Measurements from ENCODE around the gene GATAD2B. TPM values are rescaled to one million over a fixed set of nuclear protein-coding genes. Genes with fewer than 3 reads are reported as not detected.

Gene GATAD2B
- polyA plus RNA-seq, 2 of the 4 experiments (the other 2 are of a cell fraction), result 4.9 to 8.2 TPM

DNA sequence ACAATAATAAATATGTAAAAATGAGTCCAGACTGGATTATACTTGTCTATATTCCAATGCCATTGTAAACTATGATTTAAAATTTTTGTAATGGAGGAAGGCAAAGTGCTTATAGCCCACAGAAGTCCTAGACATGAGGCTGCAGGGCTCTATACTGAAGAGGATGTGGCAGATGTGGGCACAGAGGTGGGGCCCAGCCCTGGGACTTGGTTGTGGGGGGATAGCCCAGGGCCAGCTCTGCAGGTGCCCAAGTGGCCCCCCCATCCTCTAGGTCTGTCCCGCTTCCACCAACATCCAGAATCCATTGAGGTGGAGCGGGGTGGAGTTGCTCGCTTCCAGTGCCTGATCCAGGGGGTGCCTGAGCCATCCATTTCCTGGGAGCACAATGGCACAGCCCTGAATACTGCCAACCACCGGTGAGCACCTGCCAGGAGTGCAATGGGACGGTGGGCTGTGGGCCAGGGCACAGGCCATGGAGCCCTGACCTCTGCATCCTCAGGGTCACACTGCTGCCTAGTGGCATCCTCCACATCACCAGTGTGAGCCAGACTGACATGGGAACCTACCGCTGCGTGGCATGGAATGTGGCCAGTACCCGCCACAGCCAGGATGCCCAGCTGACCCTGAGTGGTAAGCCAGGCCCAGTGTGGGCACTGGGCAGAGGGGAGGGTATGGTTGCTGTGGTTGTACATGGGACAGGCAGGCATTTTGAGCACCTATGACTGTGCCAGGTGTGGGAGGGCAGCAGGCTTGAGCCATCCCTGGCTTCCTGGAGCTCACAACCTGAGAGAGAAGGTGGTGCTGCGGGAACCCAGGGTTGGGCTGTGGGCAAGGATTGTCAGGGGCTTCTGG, 126.6 kb downstream of the GATAD2B start:
- no peak overlapping the region for H3K4me2 ChIP-seq
- ChIA-PET POLR2A (interaction anchor here (1.3 to 2.2 kb wide), 2 partner anchors 194 kb away, joined by 7 to 8 read pairs; partner anchors contain the start of gene RPS27), CTCF (interaction anchor here (0.6 to 6.7 kb wide), 36 partner anchors 10 to 237 kb away, joined by 3 to 51 read pairs (median 4); partner anchors contain the start of genes CREB3L4, CRTC2, DENND4B and JTB)
- H3K9me3 ChIP-seq, result no peaks in the 10 kb centered on the region
- no peak for DNase-seq (ENCODE audit: low read depth in 1 of 2, low spot score in 1 of 2)
- TF ChIP-seq SREBF2 (IDR thresholded peaks at IDR 0.05), result no peak
- no peak for TF ChIP-seq ZC3H11A (IDR thresholded peaks at IDR 0.05)
- TF ChIP-seq HOXB5 (CRISPR knock-in tag; IDR thresholded peaks at IDR 0.05), result no peak
- TF ChIP-seq NR3C1 (IDR thresholded peaks at IDR 0.05), result no peak
- TF ChIP-seq HDAC2 (IDR thresholded peaks at IDR 0.05), result no peak
- no peak for TF ChIP-seq HEYL (CRISPR knock-in tag; IDR thresholded peaks at IDR 0.05)
- no peak for TF ChIP-seq ZSCAN20 (CRISPR knock-in tag; IDR thresholded peaks at IDR 0.05)
- TF ChIP-seq, protein P1, sequence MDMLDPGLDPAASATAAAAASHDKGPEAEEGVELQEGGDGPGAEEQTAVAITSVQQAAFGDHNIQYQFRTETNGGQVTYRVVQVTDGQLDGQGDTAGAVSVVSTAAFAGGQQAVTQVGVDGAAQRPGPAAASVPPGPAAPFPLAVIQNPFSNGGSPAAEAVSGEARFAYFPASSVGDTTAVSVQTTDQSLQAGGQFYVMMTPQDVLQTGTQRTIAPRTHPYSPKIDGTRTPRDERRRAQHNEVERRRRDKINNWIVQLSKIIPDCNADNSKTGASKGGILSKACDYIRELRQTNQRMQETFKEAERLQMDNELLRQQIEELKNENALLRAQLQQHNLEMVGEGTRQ (IDR thresholded peaks at IDR 0.05), result no peak
- TF ChIP-seq PBX3 (IDR thresholded peaks at IDR 0.05), result no peak
- TF ChIP-seq HOXB13 (CRISPR knock-in tag; IDR thresholded peaks at IDR 0.05; ENCODE audit: low read depth), result no peak
- no peaks in the 10 kb centered on the region for H3K4me1 ChIP-seq
- no peak overlapping the region for H3K27ac ChIP-seq
- no peak overlapping the region for H3K4me3 ChIP-seq
- FAIRE-seq, result no peak
- no peak for ATAC-seq
- 70% methylated on average over 9 of the region's 9 CpGs for WGBS (ENCODE audit: missing lambda C conversion rate)

DNA sequence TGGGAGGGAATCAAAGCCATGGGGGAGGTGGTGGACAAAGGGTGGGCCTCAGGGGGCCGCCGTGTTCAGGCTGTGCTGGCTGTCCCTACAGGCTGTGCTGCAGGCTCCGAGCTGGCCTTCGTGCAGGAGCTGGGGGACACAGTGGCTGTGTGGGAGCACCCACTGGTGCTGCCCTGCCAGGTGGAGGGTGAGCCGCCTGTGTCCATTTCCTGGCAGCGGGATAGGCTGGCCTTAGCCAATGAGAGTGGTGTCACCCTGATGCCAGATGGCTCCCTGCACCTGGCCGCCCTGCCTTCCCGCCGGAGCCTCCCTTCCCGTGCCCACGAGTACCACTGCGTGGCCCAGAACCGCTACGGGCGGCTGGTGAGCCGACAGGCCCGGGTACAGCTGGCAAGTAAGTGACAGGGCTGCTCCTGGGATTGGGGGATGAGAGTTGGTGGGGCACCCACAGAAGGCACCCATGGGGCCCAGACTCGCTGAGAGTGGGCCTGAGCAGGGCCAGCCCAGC, 127.4 kb downstream of the GATAD2B start:
- Histone ChIP-seq H3K4me1 (no peaks in the 10 kb centered on the region), H3K27ac (no peak overlapping the region), H3K9me3 (no peaks in the 10 kb centered on the region), H3K4me2 (no peak overlapping the region), H3K4me3 (no peak overlapping the region)
- FAIRE-seq, result no peak
- no peak for ATAC-seq
- WGBS (ENCODE audit: missing lambda C conversion rate), result 79% methylated on average over 15 of the region's 18 CpGs
- ChIA-PET POLR2A (interaction anchor here (1.3 kb wide), 1 partner anchor 195 kb away, joined by 8 read pairs; the partner anchor contains the start of gene RPS27), CTCF (interaction anchor here (3.7 to 6.7 kb wide), 3 partner anchors 11 to 191 kb away, joined by 26 to 39 read pairs (median 29); partner anchors contain the start of gene RAB13)
- no peak for TF ChIP-seq FOXS1 (CRISPR knock-in tag; IDR thresholded peaks at IDR 0.05)
- TF ChIP-seq ZSCAN20 (CRISPR knock-in tag; IDR thresholded peaks at IDR 0.05), result no peak
- TF ChIP-seq SREBF2 (IDR thresholded peaks at IDR 0.05), result no peak
- TF ChIP-seq RAD21 (conservative IDR thresholded peaks at IDR 0.05 in 1 of 2, IDR thresholded peaks at IDR 0.05 in 1 of 2), result no peak
- no peak for TF ChIP-seq SMC3 (IDR thresholded peaks at IDR 0.05)
- TF ChIP-seq, protein P2, sequence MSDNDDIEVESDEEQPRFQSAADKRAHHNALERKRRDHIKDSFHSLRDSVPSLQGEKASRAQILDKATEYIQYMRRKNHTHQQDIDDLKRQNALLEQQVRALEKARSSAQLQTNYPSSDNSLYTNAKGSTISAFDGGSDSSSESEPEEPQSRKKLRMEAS (IDR thresholded peaks at IDR 0.05), result no peak
- TF ChIP-seq ATOH8 (CRISPR knock-in tag; IDR thresholded peaks at IDR 0.05; ENCODE audit: low read depth), result no peak
- no peak for DNase-seq (ENCODE audit: low read depth in 1 of 2, low spot score in 1 of 2)

DNA sequence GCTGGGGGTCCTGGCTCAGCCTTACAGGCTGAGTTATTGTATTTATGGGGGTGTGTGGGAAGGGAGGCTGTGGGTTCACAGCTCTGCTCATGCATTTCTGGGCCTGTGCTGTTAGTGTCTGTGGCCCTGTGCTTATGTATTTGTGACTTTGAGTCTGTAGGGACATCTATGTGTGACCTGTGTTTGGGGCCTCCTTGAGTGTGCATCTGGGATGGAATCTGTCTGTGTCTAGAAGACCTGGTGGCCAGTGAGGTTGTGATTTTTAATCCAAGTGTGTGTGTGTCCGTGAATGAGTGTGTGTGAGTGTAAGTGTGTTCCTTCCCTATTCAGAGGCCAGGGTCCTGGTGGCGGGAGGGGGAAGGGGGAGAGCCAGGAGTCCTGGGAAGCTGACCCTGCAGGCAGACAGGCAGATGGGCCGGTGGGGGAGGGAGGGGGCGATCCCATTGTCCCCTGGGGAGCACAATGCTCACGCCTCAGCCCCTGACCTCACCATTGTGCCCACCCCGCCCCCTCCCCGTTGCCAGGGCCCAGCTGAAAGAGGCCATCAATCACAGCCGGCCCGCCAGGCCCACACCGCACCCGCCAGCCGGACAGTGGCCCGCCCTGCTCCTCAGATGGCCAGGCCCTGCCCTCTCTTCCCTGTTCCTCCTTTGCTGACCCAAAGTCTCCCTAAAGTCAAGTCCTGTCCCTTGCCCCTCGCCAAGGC, 128.0 kb downstream of the GATAD2B start:
- POLR2A ChIA-PET, result interaction anchor here (1.3 kb wide), 1 partner anchor 196 kb away, joined by 8 read pairs; the partner anchor contains the start of gene RPS27

More for the DNA sequence above, 128.0 kb downstream of the GATAD2B start:
- no peak for ATAC-seq
- no peak for FAIRE-seq
- H3K27ac ChIP-seq, result no peak overlapping the region
- CTCF ChIA-PET, result interaction anchor here (4.5 to 6.7 kb wide), 2 partner anchors 12 to 192 kb away, joined by 26 to 39 read pairs; partner anchors contain the start of gene RAB13
- no peak overlapping the region for H3K4me2 ChIP-seq
- no peaks in the 10 kb centered on the region for H3K4me1 ChIP-seq
- H3K4me3 ChIP-seq, result no peak overlapping the region
- 60% methylated on average over 5 of the region's 14 CpGs for WGBS (ENCODE audit: missing lambda C conversion rate)
- DNase-seq (ENCODE audit: low read depth in 1 of 2, low spot score in 1 of 2), result no peak
- TF ChIP-seq HDAC2 (IDR thresholded peaks at IDR 0.05), result no peak
- TF ChIP-seq TP53 (CRISPR knock-in tag; IDR thresholded peaks at IDR 0.05), result no peak
- TF ChIP-seq HMGXB4 (CRISPR knock-in tag; IDR thresholded peaks at IDR 0.05; ENCODE audit: borderline replicate concordance), result no peak
- TF ChIP-seq, protein P3, sequence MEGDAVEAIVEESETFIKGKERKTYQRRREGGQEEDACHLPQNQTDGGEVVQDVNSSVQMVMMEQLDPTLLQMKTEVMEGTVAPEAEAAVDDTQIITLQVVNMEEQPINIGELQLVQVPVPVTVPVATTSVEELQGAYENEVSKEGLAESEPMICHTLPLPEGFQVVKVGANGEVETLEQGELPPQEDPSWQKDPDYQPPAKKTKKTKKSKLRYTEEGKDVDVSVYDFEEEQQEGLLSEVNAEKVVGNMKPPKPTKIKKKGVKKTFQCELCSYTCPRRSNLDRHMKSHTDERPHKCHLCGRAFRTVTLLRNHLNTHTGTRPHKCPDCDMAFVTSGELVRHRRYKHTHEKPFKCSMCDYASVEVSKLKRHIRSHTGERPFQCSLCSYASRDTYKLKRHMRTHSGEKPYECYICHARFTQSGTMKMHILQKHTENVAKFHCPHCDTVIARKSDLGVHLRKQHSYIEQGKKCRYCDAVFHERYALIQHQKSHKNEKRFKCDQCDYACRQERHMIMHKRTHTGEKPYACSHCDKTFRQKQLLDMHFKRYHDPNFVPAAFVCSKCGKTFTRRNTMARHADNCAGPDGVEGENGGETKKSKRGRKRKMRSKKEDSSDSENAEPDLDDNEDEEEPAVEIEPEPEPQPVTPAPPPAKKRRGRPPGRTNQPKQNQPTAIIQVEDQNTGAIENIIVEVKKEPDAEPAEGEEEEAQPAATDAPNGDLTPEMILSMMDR (IDR thresholded peaks at IDR 0.05), result no peak
- no peak for TF ChIP-seq EHMT2 (IDR thresholded peaks at IDR 0.05; ENCODE audit: low read depth)
- no peaks in the 10 kb centered on the region for H3K9me3 ChIP-seq
